GM18520 (cell line): Measurements from ENCODE around the gene NET1.
"Not testable (repeated sequence)": the region's sequence is repeated elsewhere in the genome, so short reads cannot be mapped to it uniquely, and the experiment has no call there.

Source experiments
- ATAC-seq: cut with Tn5 transposase; IDR thresholded peaks from one replicate; pipeline ENCODE4 v1.9.1; 2021; ENCODE audit not compliant: unreplicated experiment

NET1 gene

DNA sequence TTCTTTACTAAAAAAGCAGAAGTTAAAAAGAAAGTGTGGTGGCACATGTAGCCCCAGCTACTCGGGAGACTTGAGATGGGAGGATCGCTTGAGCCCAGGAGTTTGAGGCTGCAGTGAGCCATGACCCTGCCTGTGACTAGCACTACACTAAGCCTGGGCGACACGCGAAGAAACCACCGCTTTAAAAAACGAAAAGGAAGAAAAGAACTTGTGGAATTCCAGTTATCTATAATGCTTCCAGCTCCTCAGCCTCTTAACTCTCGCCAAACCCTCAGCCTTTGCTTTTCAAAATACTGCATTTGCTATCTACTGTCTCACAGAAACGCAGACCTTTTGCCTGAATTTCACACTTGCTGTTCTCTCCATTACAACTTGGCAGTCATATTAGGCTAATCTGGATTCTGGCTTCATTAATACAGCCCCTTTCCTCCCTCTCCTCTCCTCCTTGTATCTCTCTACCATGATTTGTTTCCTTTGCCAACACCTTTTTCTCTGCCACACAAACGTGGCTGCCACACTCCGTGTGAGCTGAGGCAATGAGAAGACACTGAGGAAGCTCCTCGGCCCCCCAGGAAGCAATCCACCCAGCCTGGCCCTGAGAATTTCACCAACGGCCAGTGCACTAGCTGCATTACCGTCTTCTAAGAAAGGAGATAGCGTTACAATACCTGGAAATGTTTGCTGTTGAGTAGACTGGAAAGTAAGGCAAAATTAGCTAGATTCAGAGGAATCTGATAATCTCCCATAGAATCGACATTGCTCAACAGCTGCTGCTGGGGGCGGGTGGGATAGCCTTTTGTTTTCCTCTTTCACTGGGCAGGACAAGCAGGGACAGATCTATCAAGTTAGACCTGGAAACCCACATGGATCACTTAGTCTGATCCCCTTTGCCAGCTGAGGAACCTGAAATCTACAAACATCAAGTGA is 49.8 kb downstream of the NET1 start:
- ATAC-seq, result no peak

DNA sequence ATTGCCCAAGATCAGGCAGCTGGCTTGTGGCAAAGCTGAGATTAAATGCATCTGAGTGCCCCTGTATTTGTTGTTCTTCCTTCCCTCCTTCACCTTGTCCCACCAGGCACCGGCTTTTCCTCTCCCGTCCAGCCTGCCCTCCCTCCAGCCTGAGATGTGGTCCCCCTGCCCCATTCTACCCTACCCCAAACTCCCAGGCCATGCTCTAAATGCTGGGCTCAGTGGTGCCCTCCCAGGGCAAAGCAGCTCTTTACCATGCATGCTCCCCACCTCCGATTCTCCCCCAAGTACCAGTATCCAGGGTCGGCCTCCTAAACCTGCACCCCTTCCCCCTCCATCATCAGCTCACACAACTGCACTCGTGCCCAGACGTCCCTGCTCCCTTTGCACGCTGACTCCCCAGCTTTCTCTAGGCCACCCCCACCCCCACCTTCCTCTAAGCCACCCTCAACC is 50.5 kb downstream of the NET1 start:
- ATAC-seq, result no peak

DNA sequence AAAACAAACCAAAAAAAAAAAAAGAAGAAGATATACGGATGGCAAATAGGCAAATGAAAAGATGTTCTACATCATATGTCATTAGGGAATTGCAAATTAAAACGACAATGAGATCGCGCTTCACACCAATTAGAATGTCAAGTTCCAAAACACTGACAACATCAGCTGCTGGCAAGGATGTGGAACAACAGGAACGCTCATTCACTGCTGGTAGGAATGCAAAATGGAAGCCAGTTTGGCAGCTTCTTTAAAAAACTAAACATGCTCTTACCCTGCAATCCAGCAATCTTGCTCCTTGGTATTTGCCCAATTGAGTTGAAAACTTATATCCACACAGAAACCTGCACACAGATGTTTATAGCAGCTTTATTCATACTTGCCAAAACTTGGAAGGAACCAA is 52.2 kb downstream of the NET1 start:
- ATAC-seq, result no peak

DNA sequence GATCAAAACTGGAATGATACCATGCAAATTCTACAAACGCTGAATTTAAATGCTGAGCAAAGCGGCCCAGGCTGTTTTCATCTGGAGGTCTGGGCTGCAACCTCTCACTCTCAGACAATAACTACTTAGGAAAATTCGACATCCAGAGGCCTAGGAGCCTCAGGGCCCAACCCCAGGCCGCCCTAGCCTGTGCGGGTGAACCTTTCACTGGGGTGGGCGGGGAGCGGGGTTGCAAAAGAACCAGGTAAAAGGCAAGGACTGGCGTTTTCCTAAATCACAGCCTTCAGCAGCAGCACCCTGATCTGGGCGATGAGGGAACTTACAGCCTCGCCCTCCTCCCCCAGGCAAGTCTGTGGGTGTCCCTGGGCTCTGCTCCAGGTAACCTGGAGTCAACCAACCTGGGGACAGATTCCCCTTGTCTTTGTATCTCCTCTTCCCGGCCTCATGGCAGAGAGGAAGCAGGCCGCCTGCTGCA is 53.7 kb downstream of the NET1 start:
- no peak for ATAC-seq

DNA sequence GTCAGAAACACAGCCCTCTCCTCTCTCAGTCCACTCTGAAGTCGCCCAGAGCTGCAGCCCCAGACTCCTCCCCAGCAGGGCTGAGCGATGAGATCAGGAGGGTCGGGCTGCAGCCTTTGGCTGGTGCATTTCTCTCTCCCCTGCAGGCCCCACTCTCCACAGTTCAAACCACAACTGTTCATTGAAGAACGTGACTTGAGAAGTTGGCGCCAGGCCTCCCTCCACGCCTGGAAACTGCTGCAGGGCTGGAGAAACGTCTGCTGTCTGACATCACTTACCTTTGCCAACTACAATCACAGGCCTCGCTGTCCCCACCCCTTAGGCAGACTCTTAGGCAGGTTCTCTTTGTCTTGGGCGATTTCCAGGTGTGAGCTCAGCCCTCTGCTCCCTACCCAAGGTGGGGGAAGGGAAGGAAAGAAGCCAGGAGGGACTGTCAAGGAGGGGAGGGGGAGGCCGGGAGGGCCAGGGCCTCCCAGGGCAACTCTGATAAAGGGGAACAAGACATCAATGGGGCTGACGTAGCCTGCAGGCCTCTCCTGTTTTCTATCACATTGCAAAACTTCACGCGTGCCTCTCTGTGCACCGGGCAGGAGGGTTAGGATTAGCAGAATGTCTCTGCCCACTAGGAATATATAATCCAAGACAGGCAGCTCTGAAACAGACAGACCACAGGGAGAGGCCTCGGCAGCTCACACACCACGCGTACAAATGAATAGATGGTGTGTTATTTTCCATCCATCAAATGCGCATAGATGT is 54.3 kb downstream of the NET1 start:
- no peak for ATAC-seq

DNA sequence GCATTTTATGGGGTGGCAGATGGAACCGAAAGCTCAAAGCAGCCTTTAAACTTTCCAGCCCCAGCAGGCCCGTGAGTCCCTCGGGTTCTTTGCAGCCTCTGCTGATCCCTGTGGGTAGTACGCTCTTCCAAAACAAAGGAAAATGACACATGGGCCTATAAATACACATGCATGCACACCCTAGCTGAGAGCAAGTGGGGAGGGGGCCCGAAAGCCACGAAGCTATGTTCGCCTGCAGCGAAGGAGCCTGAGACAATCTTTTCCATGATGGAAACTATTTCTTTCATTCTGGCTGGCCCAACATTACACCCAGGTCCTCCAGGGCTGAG is 54.8 kb downstream of the NET1 start:
- ATAC-seq, result no peak

DNA sequence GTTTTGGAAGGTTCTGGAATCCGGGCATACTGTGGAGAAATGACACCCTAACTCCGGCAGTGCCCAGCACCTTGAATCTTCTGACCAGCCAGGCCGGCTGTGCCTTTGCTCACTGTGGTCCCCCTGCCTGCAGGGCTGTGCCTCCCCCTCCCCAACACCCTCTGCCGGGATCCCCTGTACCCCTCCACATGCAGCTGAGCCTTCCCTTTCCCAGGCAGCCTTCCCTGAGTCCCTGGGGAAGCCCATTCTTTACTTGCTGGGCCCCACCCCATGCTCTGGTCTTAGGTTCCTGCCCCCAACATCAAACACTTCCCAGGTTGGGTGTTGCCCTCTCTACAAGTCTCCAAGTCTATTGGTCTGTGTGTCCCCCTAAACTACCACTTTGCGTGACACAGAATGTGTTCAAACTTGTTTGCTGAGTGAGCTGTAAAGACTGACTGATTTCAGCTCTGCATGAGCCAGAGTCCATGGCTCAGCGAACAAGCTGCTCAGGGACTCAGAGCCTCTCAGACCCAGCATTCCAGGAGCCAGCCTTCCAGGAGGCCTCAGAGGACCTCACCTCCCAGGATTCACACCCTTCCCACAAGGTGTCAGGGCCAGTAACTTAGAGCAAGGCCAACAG is 55.4 kb downstream of the NET1 start:
- no peak for ATAC-seq

DNA sequence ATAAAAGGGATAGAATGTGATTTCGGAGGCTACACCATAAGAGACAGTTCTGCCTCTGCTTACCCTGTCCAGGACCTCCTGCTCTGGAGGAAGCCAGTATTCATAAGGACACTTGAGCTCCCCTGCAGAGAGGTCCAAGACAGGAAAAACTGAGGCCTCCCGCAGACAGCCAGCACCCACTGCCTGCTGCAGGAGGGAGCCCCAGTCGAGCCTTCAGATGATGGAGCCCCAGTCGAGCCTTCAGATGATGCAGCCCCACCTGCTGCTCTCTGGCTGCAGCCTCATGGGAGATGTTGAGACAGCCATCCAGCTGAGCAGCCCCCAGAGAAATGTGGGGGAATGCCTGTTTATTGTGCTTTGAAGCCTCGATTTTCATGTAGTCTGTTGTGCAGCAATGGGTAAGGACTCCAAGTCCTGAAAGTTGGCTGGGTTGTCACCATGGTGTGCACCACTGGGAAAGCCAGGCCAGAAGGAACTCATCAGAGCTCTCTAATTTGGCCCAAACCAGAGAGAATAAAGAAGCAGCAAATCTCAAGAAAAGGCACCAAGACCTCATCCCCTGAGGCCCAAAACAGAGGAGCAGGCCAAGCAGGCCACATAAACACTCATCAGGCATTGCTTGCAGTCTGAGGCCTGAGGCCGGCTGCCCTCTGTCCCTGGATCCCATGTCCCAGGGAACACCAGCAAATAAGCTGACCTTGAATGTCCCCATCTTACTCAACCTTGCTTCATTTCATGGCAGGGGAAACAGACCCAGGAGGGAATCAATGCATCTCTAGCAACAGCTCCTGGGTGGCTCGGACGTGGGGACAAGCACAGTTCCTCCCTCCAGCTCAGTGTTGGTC is 56.1 kb downstream of the NET1 start:
- no peak for ATAC-seq

DNA sequence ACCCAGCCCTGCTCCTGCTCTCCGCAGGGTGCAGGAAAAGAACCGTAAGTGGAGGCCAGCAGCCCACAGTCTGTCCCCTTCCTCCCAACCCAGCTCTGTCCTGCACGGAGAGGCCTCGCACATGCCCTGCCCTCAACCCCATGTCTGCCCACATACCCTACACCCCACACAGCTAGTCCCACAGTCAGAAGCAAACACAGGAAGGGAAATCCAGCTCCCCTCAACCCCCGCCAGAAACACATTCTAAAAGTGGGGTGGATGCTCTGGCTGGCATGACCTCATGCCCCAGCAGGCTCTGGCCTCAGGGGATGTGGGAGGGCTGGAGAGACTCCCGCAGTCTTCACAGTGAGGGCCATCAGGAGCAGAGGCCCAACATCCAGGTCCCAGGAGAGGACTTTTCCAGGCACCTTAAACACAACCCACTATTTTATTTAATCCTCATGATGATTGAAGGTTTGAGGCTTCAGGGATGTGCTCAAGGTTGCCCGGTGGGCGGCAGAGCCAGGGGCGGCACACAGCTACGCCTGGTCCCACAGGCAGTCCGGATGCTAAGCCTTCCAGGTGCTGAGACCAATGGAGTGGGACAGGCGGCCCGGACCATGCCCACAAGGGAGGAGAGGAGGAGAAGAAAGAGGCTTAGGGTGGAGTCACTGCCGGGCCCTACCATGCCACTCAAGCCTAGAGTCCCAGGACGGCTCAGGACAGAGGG is 57.1 kb downstream of the NET1 start:
- ATAC-seq, result no peak

DNA sequence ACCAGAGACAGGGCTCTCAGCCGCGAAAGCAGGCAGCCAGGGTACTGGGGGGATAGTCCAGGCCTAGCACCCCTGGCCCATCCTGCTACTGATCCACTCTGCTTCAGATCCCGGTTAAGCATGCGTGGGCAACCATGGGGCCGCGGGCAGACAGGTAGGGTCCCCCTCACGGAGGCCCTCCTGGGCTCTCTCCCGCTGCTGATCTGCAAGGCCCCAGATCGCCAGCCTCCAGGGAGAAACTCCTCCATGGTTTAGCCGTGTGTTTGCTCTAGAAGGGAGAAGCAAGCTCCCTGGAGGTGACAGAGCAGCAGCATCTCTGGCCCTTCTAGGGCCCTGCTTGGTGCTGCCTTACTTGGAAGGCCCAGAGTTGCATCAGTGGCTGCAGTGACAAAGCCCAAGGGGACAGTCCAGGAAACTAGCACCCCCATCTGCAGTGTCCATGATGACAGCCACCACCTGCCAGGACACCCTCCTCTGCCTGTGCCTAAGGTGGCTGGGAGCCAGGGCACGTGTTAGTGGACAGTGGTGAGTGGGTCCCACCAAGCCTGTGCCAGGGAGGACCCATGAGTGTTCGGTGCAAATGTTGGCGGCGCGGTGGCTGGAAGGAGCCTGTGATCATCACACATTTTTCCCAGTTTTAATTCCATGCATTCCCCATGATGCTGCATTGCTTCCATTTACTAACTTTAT is 57.9 kb downstream of the NET1 start:
- ATAC-seq, result no peak

DNA sequence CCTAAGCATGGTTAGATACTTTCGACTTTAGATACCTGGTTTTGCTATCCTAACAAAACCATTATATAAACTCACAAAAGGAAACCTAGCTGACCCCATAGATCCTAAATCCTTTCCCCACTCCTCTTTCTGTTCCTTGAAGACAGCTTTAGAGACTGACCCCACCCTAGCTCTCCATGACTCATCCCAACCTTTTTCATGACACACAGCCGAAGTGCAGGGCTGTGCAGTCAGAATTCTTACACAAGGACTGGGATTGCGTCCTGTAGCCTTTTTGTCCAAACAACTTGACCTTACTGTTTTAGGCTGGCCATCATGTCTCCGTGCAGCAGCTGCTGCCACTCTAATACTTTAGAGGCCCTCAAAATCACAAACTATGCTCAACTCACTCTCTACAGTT is 62.3 kb downstream of the NET1 start:
- ATAC-seq, result not testable (repeated sequence)

DNA sequence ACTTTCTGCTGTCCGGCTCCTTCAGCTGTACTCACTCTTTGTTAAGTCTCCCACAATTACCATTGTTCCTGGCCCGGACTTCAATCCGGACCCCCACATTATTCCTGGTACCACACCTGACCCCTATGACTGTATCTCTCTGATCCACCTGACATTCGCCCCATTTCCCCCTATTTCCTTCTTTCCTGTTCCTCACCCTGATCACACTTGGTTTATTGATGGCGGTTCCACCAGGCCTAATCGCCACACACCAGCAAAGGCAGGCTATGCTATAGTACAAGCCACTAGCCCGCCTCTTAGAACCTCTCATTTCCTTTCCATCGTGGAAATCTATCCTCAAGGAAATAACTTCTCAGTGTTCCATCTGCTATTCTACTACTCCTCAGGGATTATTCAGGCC is 62.7 kb downstream of the NET1 start:
- not testable (repeated sequence) for ATAC-seq

DNA sequence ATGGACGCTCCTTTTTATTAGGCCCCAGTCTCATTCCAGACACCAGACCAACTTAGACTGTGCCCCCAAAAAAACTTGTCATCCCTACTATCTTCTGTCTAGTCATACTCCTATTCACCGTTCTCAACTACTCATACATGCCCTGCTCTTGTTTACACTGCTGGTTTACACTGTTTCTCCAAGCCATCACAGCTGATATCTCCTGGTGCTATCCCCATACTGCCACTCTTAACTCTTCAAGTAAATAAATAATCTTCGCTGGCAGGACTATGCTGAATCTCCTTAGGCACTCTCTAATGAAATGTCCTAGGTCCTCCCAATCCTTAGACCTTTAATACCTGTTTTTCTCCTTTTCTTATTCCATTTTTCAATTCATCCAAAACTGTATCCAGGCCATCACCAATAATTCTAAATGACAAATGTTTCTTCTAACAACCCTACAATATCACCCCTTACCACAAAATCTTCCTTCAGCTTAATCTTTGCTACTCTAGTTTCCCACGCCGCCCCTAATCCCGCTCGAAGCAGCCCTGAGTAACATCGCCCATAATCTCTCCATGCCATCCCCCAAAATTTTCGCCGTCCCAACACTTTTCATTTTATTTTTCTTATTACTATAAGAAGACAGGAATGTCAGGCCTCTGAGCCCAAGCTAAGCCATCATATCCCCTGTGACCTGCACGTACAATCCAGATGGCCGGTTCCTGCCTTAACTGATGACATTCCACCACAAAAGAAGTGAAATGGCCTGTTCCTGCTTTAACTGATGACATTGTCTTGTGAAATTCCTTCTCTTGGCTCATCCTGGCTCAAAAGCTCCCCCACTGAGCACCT is 63.8 kb downstream of the NET1 start:
- ATAC-seq, result not testable (repeated sequence)

DNA sequence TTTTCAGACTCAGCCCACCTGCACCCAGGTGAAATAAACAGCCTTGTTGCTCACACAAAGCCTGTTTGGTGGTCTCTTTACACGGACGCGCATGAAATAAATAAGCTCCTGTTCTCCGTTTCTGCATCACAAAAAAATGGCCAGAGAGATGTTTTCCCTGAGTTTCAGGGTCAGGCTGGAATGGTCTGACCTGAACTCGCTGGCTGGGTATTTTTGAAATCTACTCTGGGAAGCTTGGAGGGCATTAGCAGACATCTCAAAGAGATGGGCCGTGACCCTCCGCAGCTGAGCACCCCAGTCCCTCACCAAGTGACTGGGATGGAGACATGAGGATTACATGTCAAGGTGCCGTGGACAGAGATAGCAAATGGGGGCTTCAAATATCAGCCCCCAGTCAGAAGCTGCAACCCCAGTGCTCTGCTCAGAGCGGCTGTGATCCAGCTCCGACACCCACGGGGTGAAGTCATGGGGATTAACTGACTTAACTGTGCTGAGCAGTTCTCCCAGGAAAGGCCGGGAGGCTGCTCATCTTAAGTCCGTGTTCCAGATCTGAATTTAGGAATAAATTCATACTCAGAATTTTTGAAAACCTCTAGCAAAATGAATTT is 64.7 kb downstream of the NET1 start:
- no peak for ATAC-seq

DNA sequence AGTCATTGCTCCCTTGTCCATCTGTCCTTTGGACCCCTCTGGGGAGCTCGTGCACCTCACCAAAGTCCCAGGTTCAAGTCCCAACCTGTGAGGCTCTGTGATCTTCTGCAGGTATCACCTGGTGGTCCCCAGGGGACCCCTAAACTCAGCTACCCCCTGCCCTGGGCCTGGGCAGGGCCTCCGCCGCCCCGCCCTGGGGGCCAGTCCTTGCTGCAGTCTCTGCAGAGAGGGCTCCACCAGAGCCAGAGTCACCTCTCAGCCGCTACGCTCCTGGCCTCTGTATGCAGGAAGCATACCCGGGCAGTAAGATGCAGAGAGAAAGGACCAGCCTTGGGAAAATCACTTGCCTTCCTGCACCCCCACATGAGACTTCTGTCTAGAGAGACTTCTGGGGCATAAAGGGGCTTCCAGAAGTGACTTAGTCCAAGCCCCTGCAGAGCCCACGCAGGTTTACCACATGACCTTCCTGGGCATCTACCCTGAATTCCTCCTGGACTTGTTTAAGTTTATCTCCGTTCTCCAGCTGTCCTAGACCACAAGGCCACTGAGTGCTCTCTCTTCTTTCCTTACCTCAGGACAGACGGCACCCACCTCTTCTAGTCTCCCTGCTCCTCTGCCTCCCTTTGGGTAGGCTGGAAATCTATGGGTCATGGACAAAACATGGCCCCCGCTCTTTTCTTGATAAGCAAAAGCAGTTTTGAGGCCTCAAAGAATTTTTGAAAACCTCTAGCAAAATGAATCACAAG is 65.8 kb downstream of the NET1 start:
- no peak for ATAC-seq

DNA sequence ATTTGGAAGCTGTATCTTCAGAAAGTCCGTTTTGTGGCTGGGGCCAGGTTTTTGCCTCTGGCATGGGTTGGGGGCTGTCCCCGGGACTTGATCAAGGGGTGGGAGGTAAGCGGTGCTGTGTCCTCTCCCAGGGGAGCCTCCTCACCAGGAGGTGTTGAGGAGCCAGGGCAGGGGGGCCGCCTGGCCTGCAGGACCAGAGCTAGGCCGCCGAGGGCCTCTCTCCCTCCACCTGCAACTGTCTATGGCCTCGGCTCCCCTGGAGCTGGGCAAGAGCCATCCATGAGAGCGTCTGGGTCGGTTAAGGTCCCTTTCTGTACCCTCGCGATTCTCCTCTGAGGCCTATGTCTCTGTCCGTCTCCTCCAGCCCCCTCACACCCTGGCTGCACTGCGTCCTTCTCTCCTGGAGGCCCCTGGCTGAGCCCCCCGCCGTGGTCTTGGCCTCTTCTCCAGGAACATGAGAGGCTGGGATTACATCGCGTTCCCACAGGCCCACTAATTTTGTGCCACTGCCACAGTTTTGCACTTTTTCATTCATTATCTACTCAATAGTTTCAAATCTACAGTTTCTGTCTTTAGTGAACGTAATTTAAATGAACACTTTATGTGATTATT is 66.4 kb downstream of the NET1 start:
- ATAC-seq, result no peak

DNA sequence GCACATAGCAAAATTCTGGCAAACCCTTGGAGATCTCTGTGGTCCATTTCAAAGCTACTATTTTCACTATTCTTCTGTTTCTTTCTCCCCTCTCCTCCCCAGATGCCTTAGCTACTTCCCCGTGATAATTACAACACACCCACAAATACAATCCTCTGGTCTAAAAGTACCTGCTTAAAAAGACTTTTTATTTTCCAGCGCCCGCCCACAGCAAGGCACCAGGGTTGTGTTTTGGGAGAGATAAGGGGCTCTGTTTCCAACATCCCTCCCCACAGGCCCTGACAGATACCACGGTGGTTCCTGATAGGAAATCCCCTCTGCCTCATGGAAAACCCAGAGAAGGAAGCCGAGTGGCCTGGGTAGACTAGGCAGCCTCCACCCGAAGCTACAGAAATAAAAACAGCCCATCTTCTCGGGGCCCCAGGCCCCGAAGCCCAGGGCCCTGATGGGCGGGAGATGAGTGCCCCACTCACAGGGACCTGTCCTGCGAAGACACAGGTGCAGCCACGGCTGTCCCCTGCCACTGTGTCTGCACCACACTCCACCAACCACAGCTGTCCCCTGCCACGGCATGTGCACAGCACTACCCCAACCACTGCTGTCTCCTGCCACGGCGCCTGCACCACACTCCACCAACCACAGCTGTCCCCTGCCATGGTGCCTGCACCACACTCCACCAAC is 67.3 kb downstream of the NET1 start:
- ATAC-seq, result no peak
